GM23338 (cell line): ENCODE measurements around the gene EPHB1. TPM values are rescaled to one million over a fixed set of nuclear protein-coding genes. Genes with fewer than 3 reads are reported as not detected.

Experiments used
- ATAC-seq: fragments of 200-7000 bp; cut with Tn5 transposase; 3 replicates; pipeline ENCODE4 v1.9.1; 2020
- DNase-seq: peaks from one replicate; pipeline ENCODE4 v3.0.0-alpha.2; 2015; ENCODE audit warnings: low spot score
- H2AFZ ChIP-seq: fragments of 200-600 bp; sonication (generic); 2 replicates; pipeline ENCODE4 v1.8.0; 2016; ENCODE audit warnings: antibody characterized with exemption, mild to moderate bottlenecking, moderate library complexity
- H3F3A ChIP-seq: fragments of 200-600 bp; sonication (generic); replicated peaks from 2 replicates; pipeline ENCODE4 v1.8.0; 2017; ENCODE audit warnings: antibody characterized with exemption, mixed run types, low read depth
- H3K27ac ChIP-seq: fragments of 200-600 bp; sonication (generic); 2 replicates; pipeline ENCODE4 v1.6.1; 2016; ENCODE audit warnings: low read depth
- H3K27me3 ChIP-seq: fragments of 200-600 bp; sonication (generic); 2 replicates; pipeline ENCODE4 v1.8.0; 2016; ENCODE audit warnings: mild to moderate bottlenecking, mixed run types, moderate library complexity; ENCODE audit not compliant: insufficient read depth
- H3K36me3 ChIP-seq: fragments of 200-600 bp; sonication (generic); 2 replicates; pipeline ENCODE4 v1.8.0; 2016; ENCODE audit warnings: mild to moderate bottlenecking; ENCODE audit not compliant: insufficient read depth
- H3K4me1 ChIP-seq: fragments of 200-600 bp; sonication (generic); 2 replicates; pipeline ENCODE4 v1.8.0; 2016; ENCODE audit warnings: mild to moderate bottlenecking, moderate library complexity; ENCODE audit not compliant: insufficient read depth
- H3K4me2 ChIP-seq: fragments of 200-600 bp; sonication (generic); 2 replicates; pipeline ENCODE4 v1.7.1; 2017; ENCODE audit warnings: mixed run types
- H3K4me3 ChIP-seq: fragments of 200-600 bp; sonication (generic); 2 replicates; pipeline ENCODE4 v1.6.1; 2016; ENCODE audit warnings: mixed run types
- H3K79me2 ChIP-seq: fragments of 200-600 bp; sonication (generic); replicated peaks from 2 replicates; pipeline ENCODE4 v1.8.0; 2017; ENCODE audit warnings: mild to moderate bottlenecking; ENCODE audit not compliant: insufficient read depth
- H3K9me2 ChIP-seq: fragments of 200-600 bp; sonication (generic); 2 replicates; pipeline ENCODE4 v1.8.0; 2017; ENCODE audit not compliant: insufficient read depth
- H4K20me1 ChIP-seq: fragments of 200-600 bp; sonication (generic); replicated peaks from 2 replicates; pipeline ENCODE4 v1.8.0; 2017; ENCODE audit warnings: mild to moderate bottlenecking; ENCODE audit not compliant: insufficient read depth
- H3K27ac Mint-ChIP-seq: 2 replicates; pipeline ENCODE4 v1.8.0; 2020; ENCODE audit warnings: inconsistent platforms, mild to moderate bottlenecking, moderate library complexity, mixed read lengths
- H3K27me3 Mint-ChIP-seq: 3 replicates; pipeline ENCODE4 v1.8.0; 2022; ENCODE audit warnings: low read depth, mild to moderate bottlenecking, moderate library complexity, mixed read lengths, inconsistent platforms; ENCODE audit not compliant: insufficient read depth, poor library complexity
- H3K36me3 Mint-ChIP-seq: 3 replicates; pipeline ENCODE4 v1.8.0; 2021; ENCODE audit warnings: low read depth, mild to moderate bottlenecking, inconsistent platforms, moderate library complexity, mixed read lengths
- H3K4me1 Mint-ChIP-seq: 3 replicates; pipeline ENCODE4 v1.8.0; 2020; ENCODE audit warnings: mild to moderate bottlenecking, inconsistent platforms, mixed read lengths
- H3K4me3 Mint-ChIP-seq: 3 replicates; pipeline ENCODE4 v1.8.0; 2021; ENCODE audit warnings: moderate library complexity, mild to moderate bottlenecking, inconsistent platforms, mixed read lengths
- H3K9me3 Mint-ChIP-seq: 3 replicates; pipeline ENCODE4 v1.8.0; 2020; ENCODE audit warnings: moderate library complexity, mild to moderate bottlenecking, inconsistent platforms, mixed read lengths
- EZH2 ChIP-seq: fragments of 200-600 bp; sonication (generic); IDR thresholded peaks from one replicate; pipeline ENCODE4 v1.8.0; 2017; ENCODE audit warnings: antibody characterized with exemption, mild to moderate bottlenecking, low read depth; ENCODE audit not compliant: unreplicated experiment
- EZH2phosphoT487 ChIP-seq: fragments of 200-600 bp; sonication (generic); IDR thresholded peaks from one replicate; pipeline ENCODE4 v1.8.1; 2018; ENCODE audit warnings: antibody characterized with exemption; ENCODE audit not compliant: unreplicated experiment
- JUNB ChIP-seq: IDR thresholded peaks from one replicate; pipeline ENCODE4 v1.6.1; 2016; ENCODE audit warnings: antibody characterized with exemption; ENCODE audit not compliant: unreplicated experiment
- STAT1 ChIP-seq: IDR thresholded peaks from one replicate; pipeline ENCODE4 v1.6.1; 2016; ENCODE audit warnings: antibody characterized with exemption; ENCODE audit not compliant: unreplicated experiment
- polyA plus RNA-seq: library from polyadenylated mRNA; unstranded; fragments of >200 nt; fragmentation: Nextera tagmentation; extraction: Ambion mirVana; gene quantifications from 2 replicates; pipeline ENCODE4 v1.2.1, GENCODE V29; 2016
- total RNA-seq: library from RNA; depleted of rRNA; stranded (reverse); fragments of >200 nt; shearing (Covaris generic); gene quantifications from 2 replicates; pipeline ENCODE4 v1.2.3, GENCODE V29; 2014
- TF ChIP-seq, protein P1 (sequence below): fragments of 250-450 bp; sonication (Bioruptor Pico); IDR thresholded peaks from 2 replicates; pipeline ENCODE4 v1.5.0; 2020; ENCODE audit warnings: mild to moderate bottlenecking, moderate library complexity

Gene EPHB1
- total and polyA plus RNA-seq, 2 experiments from 2014 or later, result 2.7 to 5.2 TPM

DNA sequence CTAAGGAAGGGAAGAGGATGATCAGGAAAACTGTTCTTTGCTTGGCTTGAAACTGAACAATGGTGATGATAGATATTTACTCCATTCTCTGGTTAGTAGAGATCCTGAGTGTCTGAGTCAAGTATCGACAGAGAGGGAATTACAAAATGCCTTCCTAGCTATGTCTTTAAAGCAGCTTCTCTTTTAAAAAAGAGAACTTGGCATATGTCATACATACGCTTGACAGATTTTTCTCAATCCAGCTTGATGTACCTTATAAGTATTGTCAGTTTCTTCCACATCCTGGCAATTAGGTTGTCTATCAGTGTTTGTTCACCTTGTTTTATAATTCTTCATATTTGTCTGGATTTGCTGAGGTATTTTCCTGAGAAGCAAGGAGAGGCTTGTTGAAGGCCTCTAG is 5.0 kb upstream of the EPHB1 start (continued):
- TF ChIP-seq, protein P1, sequence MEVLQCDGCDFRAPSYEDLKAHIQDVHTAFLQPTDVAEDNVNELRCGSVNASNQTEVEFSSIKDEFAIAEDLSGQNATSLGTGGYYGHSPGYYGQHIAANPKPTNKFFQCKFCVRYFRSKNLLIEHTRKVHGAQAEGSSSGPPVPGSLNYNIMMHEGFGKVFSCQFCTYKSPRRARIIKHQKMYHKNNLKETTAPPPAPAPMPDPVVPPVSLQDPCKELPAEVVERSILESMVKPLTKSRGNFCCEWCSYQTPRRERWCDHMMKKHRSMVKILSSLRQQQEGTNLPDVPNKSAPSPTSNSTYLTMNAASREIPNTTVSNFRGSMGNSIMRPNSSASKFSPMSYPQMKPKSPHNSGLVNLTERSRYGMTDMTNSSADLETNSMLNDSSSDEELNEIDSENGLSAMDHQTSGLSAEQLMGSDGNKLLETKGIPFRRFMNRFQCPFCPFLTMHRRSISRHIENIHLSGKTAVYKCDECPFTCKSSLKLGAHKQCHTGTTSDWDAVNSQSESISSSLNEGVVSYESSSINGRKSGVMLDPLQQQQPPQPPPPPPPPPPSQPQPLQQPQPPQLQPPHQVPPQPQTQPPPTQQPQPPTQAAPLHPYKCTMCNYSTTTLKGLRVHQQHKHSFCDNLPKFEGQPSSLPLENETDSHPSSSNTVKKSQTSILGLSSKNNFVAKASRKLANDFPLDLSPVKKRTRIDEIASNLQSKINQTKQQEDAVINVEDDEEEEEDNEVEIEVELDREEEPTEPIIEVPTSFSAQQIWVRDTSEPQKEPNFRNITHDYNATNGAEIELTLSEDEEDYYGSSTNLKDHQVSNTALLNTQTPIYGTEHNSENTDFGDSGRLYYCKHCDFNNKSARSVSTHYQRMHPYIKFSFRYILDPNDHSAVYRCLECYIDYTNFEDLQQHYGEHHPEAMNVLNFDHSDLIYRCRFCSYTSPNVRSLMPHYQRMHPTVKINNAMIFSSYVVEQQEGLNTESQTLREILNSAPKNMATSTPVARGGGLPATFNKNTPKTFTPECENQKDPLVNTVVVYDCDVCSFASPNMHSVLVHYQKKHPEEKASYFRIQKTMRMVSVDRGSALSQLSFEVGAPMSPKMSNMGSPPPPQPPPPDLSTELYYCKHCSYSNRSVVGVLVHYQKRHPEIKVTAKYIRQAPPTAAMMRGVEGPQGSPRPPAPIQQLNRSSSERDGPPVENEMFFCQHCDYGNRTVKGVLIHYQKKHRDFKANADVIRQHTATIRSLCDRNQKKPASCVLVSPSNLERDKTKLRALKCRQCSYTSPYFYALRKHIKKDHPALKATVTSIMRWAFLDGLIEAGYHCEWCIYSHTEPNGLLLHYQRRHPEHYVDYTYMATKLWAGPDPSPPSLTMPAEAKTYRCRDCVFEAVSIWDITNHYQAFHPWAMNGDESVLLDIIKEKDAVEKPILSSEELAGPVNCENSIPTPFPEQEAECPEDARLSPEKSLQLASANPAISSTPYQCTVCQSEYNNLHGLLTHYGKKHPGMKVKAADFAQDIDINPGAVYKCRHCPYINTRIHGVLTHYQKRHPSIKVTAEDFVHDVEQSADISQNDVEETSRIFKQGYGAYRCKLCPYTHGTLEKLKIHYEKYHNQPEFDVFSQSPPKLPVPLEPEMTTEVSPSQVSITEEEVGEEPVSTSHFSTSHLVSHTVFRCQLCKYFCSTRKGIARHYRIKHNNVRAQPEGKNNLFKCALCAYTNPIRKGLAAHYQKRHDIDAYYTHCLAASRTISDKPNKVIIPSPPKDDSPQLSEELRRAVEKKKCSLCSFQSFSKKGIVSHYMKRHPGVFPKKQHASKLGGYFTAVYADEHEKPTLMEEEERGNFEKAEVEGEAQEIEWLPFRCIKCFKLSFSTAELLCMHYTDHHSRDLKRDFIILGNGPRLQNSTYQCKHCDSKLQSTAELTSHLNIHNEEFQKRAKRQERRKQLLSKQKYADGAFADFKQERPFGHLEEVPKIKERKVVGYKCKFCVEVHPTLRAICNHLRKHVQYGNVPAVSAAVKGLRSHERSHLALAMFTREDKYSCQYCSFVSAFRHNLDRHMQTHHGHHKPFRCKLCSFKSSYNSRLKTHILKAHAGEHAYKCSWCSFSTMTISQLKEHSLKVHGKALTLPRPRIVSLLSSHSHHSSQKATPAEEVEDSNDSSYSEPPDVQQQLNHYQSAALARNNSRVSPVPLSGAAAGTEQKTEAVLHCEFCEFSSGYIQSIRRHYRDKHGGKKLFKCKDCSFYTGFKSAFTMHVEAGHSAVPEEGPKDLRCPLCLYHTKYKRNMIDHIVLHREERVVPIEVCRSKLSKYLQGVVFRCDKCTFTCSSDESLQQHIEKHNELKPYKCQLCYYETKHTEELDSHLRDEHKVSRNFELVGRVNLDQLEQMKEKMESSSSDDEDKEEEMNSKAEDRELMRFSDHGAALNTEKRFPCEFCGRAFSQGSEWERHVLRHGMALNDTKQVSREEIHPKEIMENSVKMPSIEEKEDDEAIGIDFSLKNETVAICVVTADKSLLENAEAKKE (CRISPR knock-in tag), result no peak

GRCh38 chr3:134791992-134792391 is 3.1 kb upstream of the EPHB1 start:
- no peak overlapping the region for H3K4me3 ChIP-seq
- H3K4me1 ChIP-seq, result peaks cover 2% of the 10 kb centered on the region; the same call in 1 of the 2 replicates
- no peaks in the 10 kb centered on the region for H4K20me1 ChIP-seq
- TF ChIP-seq EZH2phosphoT487, result no peak
- no peak for TF ChIP-seq STAT1
- H3K27ac ChIP-seq, result no peak overlapping the region
- peaks cover 17% of the 10 kb centered on the region for H3K27me3 ChIP-seq
- H3K27ac Mint-ChIP-seq, result no peak overlapping the region
- peaks cover 4% of the 10 kb centered on the region for H3K4me1 Mint-ChIP-seq
- H3K4me3 Mint-ChIP-seq, result no peak overlapping the region
- no peaks in the 10 kb centered on the region for H3F3A ChIP-seq
- H3K36me3 Mint-ChIP-seq, result no peaks in the 10 kb centered on the region; the same call in 2 of the 3 replicates
- ATAC-seq (no peak), DNase-seq (no peak)
- H2AFZ ChIP-seq, result no peak overlapping the region
- no peak overlapping the region for H3K4me2 ChIP-seq
- no peaks in the 10 kb centered on the region for H3K36me3 ChIP-seq
- no peaks in the 10 kb centered on the region for H3K79me2 ChIP-seq
- H3K27me3 Mint-ChIP-seq, result peaks cover 23% of the 10 kb centered on the region
- no peaks in the 10 kb centered on the region for H3K9me3 Mint-ChIP-seq
- no peaks in the 10 kb centered on the region for H3K9me2 ChIP-seq

- DNase-seq (no peak), ATAC-seq (no peak)
- H3K27ac Mint-ChIP-seq, result no peak overlapping the region
- no peak overlapping the region for H3K4me3 Mint-ChIP-seq
- Histone ChIP-seq H3K9me2 (no peaks in the 10 kb centered on the region), H3K27ac (no peak overlapping the region), H2AFZ (no peak overlapping the region), H3K79me2 (no peaks in the 10 kb centered on the region), H3K4me1 (peaks cover 8% of the 10 kb centered on the region), H3K36me3 (no peaks in the 10 kb centered on the region), H3K4me2 (no peak overlapping the region), H3K27me3 (peaks cover 24% of the 10 kb centered on the region), H3K4me3 (no peak overlapping the region), H4K20me1 (no peaks in the 10 kb centered on the region), H3F3A (no peaks in the 10 kb centered on the region)
- no peaks in the 10 kb centered on the region for H3K9me3 Mint-ChIP-seq
- H3K27me3 Mint-ChIP-seq, result peaks cover 30% of the 10 kb centered on the region
- no peaks in the 10 kb centered on the region; the same call in 2 of the 3 replicates for H3K36me3 Mint-ChIP-seq
- peaks cover 11% of the 10 kb centered on the region for H3K4me1 Mint-ChIP-seq
- TF ChIP-seq, protein P1 (CRISPR knock-in tag), result no peak
- TF ChIP-seq EZH2 (no peak), JUNB (no peak)
Measured at GRCh38 chr3:134792700-134793099, 2.4 kb upstream of the EPHB1 start.
